Endothelial cell of umbilical vein (primary cell): ENCODE results near the gene BTBD19. TPM values are rescaled to one million over a fixed set of nuclear protein-coding genes. Genes with fewer than 3 reads are reported as not detected.

Experiments
- BruUV-seq: library from RNA; stranded (reverse); fragments of 400-500 nt; replicated peaks from 2 replicates; lab custom pipeline; 2021; lab: Mats Ljungman, UMichigan
- CTCF ChIA-PET: fragments of 300-600, 350-600 bp; sonication (Branson Sonifier 250); formaldehyde crosslinking; loops from one replicate; lab custom pipeline; 2021; ENCODE audit warnings: antibody characterized with exemption, inconsistent platforms; lab: Charles Lee
- POLR2A ChIA-PET: fragments of 300-600, 350-600 bp; sonication (Branson Sonifier 250); formaldehyde crosslinking; loops from one replicate; lab custom pipeline; 2021; ENCODE audit warnings: antibody characterized with exemption, inconsistent platforms; lab: Charles Lee
- DNase-seq: peaks from one replicate; pipeline ENCODE4 v3.0.0-alpha.2; 2011; ENCODE audit warnings: low read depth, low spot score
- FAIRE-seq: peaks from 2 replicates; lab custom pipeline; 2011; peaks lifted over from hg19 to GRCh38; lab: Jason Lieb, UNC
- H2AFZ ChIP-seq: 2 replicates; pipeline ENCODE4 v1.6.0; 2012; ENCODE audit warnings: low read depth, low read length, control low read depth, inconsistent platforms
- H3K27ac ChIP-seq: 2 replicates; pipeline ENCODE4 v1.5.1; 2011; ENCODE audit warnings: low read depth, mild to moderate bottlenecking, control low read depth, low read length, moderate library complexity; ENCODE audit not compliant: insufficient read depth
- H3K27me3 ChIP-seq, 2 experiments: 2 replicates each; pipeline versions ENCODE4 v1.6.0 to v1.6.1; 2011; ENCODE audit warnings: low read length in 2 of 2, mixed read lengths in 1 of 2; ENCODE audit not compliant: control insufficient read depth in 2 of 2, insufficient read depth in 2 of 2
- H3K36me3 ChIP-seq, 2 experiments: 2 replicates in 1 of 2; 3 replicates in 1 of 2; pipeline ENCODE4 v1.5.1; 2011; ENCODE audit warnings: low read length in 2 of 2, mild to moderate bottlenecking in 1 of 2, moderate library complexity in 1 of 2; ENCODE audit not compliant: control insufficient read depth in 2 of 2, insufficient read depth in 2 of 2; ENCODE audit errors: extremely low read depth in 1 of 2
- H3K4me1 ChIP-seq: 3 replicates; pipeline ENCODE4 v1.5.1; 2011; ENCODE audit warnings: mild to moderate bottlenecking, low read length; ENCODE audit not compliant: control insufficient read depth, insufficient read depth; ENCODE audit errors: extremely low read depth
- H3K4me2 ChIP-seq: 2 replicates; pipeline ENCODE4 v1.6.1; 2011; ENCODE audit warnings: low read length, control low read depth, mixed read lengths; ENCODE audit not compliant: insufficient read depth
- H3K4me3 ChIP-seq, 3 experiments: fragments of 200-600 bp in 1 of 3; sonication (generic), shearing (Covaris generic) in 1 of 3; replicated peaks in 1 of 3; 2 replicates each; pipeline ENCODE4 v1.5.1; 2011 to 2016; ENCODE audit warnings: control low read depth in 3 of 3, low read length in 3 of 3, mild to moderate bottlenecking in 2 of 3, inconsistent platforms in 1 of 3, low read depth in 1 of 3, moderate library complexity in 1 of 3; ENCODE audit not compliant: insufficient read depth in 1 of 3
- H3K79me2 ChIP-seq: 2 replicates; pipeline ENCODE4 v1.6.0; 2012; ENCODE audit warnings: low read length, inconsistent platforms; ENCODE audit not compliant: control insufficient read depth, insufficient read depth
- H3K9ac ChIP-seq: replicated peaks from 2 replicates; pipeline ENCODE3; 2011; ENCODE audit warnings: low read length, control low read depth; ENCODE audit not compliant: insufficient read depth; ENCODE audit errors: extremely low read depth
- H3K9me1 ChIP-seq: replicated peaks from 3 replicates; pipeline ENCODE4 v1.6.0; 2011; ENCODE audit warnings: mild to moderate bottlenecking, low read length; ENCODE audit not compliant: control insufficient read depth, insufficient read depth; ENCODE audit errors: extremely low read depth
- H3K9me3 ChIP-seq: replicated peaks from 2 replicates; pipeline ENCODE4 v1.5.1; 2012; ENCODE audit warnings: low read length, inconsistent platforms; ENCODE audit not compliant: control insufficient read depth, insufficient read depth
- H4K20me1 ChIP-seq: replicated peaks from 2 replicates; pipeline ENCODE3; 2011; ENCODE audit warnings: mild to moderate bottlenecking, low read length; ENCODE audit not compliant: control insufficient read depth, insufficient read depth; ENCODE audit errors: extremely low read depth
- EZH2 ChIP-seq: IDR thresholded peaks from 2 replicates; pipeline ENCODE4 v1.6.1; 2012; ENCODE audit warnings: borderline replicate concordance, low read depth, mild to moderate bottlenecking, moderate library complexity, low read length, inconsistent platforms; ENCODE audit not compliant: severe bottlenecking
- FOS ChIP-seq: IDR thresholded peaks from 2 replicates; pipeline ENCODE4 v1.6.1; 2011; ENCODE audit warnings: mild to moderate bottlenecking, low read length, moderate library complexity, borderline replicate concordance; ENCODE audit not compliant: insufficient read depth
- GATA2 ChIP-seq: IDR thresholded peaks from 2 replicates; pipeline ENCODE4 v1.7.0; 2011; ENCODE audit warnings: low read depth, mild to moderate bottlenecking, moderate library complexity, mixed read lengths, low read length; ENCODE audit not compliant: insufficient read length, insufficient read depth
- JUN ChIP-seq: IDR thresholded peaks from 2 replicates; pipeline ENCODE4 v1.6.1; 2011; ENCODE audit warnings: borderline replicate concordance, low read depth; ENCODE audit not compliant: insufficient read length, insufficient read depth
- MYC ChIP-seq: IDR thresholded peaks from one replicate; pipeline ENCODE4 v1.6.1; 2011; ENCODE audit warnings: mild to moderate bottlenecking, low read depth, low read length
- POLR2A ChIP-seq: IDR thresholded peaks from 2 replicates; pipeline ENCODE4 v1.6.1; 2012; ENCODE audit warnings: low read depth, mild to moderate bottlenecking, control low read depth, low read length
- POLR2AphosphoS5 ChIP-seq: IDR thresholded peaks from 2 replicates; pipeline ENCODE4 v1.6.1; 2012; ENCODE audit warnings: low read depth, mild to moderate bottlenecking, control low read depth, low read length, moderate library complexity; ENCODE audit not compliant: insufficient read depth
- dilution Hi-C: fragments of 300-500 bp; cut with MboI; formaldehyde crosslinking; loops from one replicate; pipeline ENCODE4 v1.15.0; 2019; ENCODE audit warnings: low sequenced_read_pairs; ENCODE audit not compliant: extremely low pct_ligation_motif_present
- intact Hi-C: fragments of 100-400 bp; cut with micrococcal nuclease; formaldehyde crosslinking; loops from one replicate; pipeline ENCODE4 v1.10.0; 2022
- polyA plus RNA-seq, 4 experiments: library from polyadenylated mRNA; depleted of rRNA in 3 of 4; stranded (reverse) in 3 of 4; unstranded in 1 of 4; fragments of >200 nt; gene quantifications; 2 replicates each; pipeline versions ENCODE4 v1.2.1 to v1.2.3, GENCODE V29; 2011 to 2012; ENCODE audit warnings: missing spikeins in 1 of 4
- total RNA-seq: library from RNA; stranded (reverse); gene quantifications from 2 replicates; pipeline ENCODE4 v1.2.3, GENCODE V29; 2021
- TF ChIP-seq, protein P1 (sequence below): IDR thresholded peaks from 2 replicates; pipeline ENCODE4 v1.6.1; 2011; ENCODE audit not compliant: insufficient read depth, insufficient read length
- TF ChIP-seq, protein P2 (sequence below), 2 donors: IDR thresholded peaks; 1 replicate in 1 of 2; 2 replicates in 1 of 2; pipeline ENCODE4 v1.5.1; 2011; ENCODE audit warnings: low read length in 2 of 2, mild to moderate bottlenecking in 2 of 2, moderate library complexity in 2 of 2, control low read depth in 1 of 2, inconsistent platforms in 1 of 2, low read depth in 1 of 2; ENCODE audit not compliant: insufficient read depth in 1 of 2; ENCODE audit errors: extremely low read depth in 1 of 2

The BTBD19 gene
- total and polyA plus RNA-seq, 2 donors (not counting 3 experiments of a cell fraction or from before 2014, with no cell fraction given): 69.9 to 97.9 TPM

DNA sequence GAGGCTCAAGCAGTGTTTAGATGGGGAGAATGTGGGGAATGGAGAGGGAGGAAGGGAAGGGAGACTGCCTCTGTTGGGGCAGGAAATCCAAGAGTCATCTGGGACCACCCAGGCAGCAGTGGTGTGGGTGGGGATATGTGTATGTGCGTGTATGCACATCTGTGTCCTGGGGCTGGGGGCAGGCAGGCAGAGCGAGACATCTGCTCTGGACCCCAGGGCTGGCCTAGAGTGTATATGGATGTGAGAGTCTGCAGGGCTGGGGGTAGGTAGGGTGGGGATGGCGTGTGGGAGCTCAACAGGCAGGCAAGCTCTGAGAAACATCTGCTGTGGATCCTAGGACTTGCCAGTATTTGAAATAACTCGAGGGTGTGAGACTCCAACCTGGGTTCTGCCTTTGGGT lies 31.3 kb downstream of the BTBD19 start:
- Histone ChIP-seq H3K4me3 (no peak overlapping the region), H3K27me3 (no peaks in the 10 kb centered on the region), H3K36me3 (no peaks in the 10 kb centered on the region), H4K20me1 (no peaks in the 10 kb centered on the region), H3K9me3 (no peaks in the 10 kb centered on the region), H3K4me1 (no peaks in the 10 kb centered on the region), H3K27ac (no peak overlapping the region), H3K79me2 (no peaks in the 10 kb centered on the region), H3K4me2 (no peak overlapping the region), H3K9me1 (no peaks in the 10 kb centered on the region), H3K9ac (no peak overlapping the region), H2AFZ (no peak overlapping the region)
- ChIA-PET POLR2A (no interaction called here), CTCF (no interaction called here)
- FAIRE-seq (no peak), DNase-seq (no peak)
- intact Hi-C loops: loop anchor here (10.0 kb wide), 1 partner anchor 655 kb away; the partner anchor contains the start of gene TESK2
- no peak for TF ChIP-seq GATA2
- no peak for TF ChIP-seq POLR2AphosphoS5
- TF ChIP-seq JUN: no peak
- no peak for TF ChIP-seq EZH2
- no peak for TF ChIP-seq MYC
- TF ChIP-seq, protein P1, sequence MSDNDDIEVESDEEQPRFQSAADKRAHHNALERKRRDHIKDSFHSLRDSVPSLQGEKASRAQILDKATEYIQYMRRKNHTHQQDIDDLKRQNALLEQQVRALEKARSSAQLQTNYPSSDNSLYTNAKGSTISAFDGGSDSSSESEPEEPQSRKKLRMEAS: no peak
- no peak for TF ChIP-seq FOS
- no peak for TF ChIP-seq POLR2A
- TF ChIP-seq, protein P2, sequence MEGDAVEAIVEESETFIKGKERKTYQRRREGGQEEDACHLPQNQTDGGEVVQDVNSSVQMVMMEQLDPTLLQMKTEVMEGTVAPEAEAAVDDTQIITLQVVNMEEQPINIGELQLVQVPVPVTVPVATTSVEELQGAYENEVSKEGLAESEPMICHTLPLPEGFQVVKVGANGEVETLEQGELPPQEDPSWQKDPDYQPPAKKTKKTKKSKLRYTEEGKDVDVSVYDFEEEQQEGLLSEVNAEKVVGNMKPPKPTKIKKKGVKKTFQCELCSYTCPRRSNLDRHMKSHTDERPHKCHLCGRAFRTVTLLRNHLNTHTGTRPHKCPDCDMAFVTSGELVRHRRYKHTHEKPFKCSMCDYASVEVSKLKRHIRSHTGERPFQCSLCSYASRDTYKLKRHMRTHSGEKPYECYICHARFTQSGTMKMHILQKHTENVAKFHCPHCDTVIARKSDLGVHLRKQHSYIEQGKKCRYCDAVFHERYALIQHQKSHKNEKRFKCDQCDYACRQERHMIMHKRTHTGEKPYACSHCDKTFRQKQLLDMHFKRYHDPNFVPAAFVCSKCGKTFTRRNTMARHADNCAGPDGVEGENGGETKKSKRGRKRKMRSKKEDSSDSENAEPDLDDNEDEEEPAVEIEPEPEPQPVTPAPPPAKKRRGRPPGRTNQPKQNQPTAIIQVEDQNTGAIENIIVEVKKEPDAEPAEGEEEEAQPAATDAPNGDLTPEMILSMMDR (IDR thresholded peaks at IDR 0.05; ENCODE audit: extremely low read depth in 1 of 2, insufficient read depth in 1 of 2, low read depth in 1 of 2, low read length in 2 of 2): no peak
- dilution Hi-C loops: no loop called here
- BruUV-seq: no TSS peak
